GM23248 (cell line): ENCODE results near the gene GABPB2.

ENCODE experiments used
- EZH2 ChIP-seq: fragments of 200-600 bp; sonication (generic); IDR thresholded peaks from 2 replicates; pipeline ENCODE4 v1.6.1; 2018; ENCODE audit warnings: antibody characterized with exemption, mild to moderate bottlenecking; ENCODE audit not compliant: insufficient read depth, poor library complexity, severe bottlenecking
- EZH2phosphoT487 ChIP-seq: fragments of 200-600 bp; sonication (generic); IDR thresholded peaks from 2 replicates; pipeline ENCODE4 v1.6.1; 2018; ENCODE audit warnings: antibody characterized with exemption, moderate library complexity, mild to moderate bottlenecking, low read depth; ENCODE audit not compliant: insufficient read depth

- TF ChIP-seq EZH2 (no peak), EZH2phosphoT487 (no peak)
These were observed 77.1 kb downstream of the GABPB2 start for GRCh38 chr1:151147665-151148064.
